Mammary epithelial cell (primary cell): Measurements from ENCODE around the gene HSD17B3.

ENCODE experiments used
- EZH2 ChIP-seq: IDR thresholded peaks from 2 replicates; pipeline ENCODE4 v1.6.1; 2012; ENCODE audit warnings: low read length, inconsistent platforms, borderline replicate concordance
- TF ChIP-seq, protein P1 (sequence below), 2 donors: IDR thresholded peaks in 1 of 2; conservative IDR thresholded peaks in 1 of 2; 2 replicates each; pipeline ENCODE4 v1.5.1; 2011 to 2012; ENCODE audit warnings: inconsistent platforms in 2 of 2, low read length in 2 of 2, mild to moderate bottlenecking in 2 of 2, control low read depth in 1 of 2, low read depth in 1 of 2; ENCODE audit not compliant: insufficient read depth in 1 of 2; ENCODE audit errors: extremely low read depth in 1 of 2

DNA sequence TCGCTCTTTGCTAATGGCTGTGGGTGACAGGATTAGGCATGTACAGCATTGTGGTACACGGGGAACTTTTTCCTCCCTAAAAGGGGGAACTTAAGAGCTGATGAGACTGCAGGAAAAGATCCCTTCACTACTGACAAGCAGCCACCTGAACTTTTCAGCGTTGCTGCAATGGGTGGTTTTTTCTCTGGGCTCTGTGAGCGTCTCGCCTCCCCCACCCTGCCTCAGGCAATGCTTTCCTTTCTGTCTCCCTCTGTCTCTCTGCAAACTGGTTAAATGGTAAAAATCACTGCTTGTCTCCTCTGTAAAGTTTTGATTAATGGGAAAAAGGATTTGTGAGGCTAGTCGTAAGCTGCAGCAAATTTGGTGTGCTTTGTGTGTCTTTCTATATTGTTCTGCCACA is 20.3 kb downstream of the HSD17B3 start:
- TF ChIP-seq EZH2: no peak
- TF ChIP-seq, protein P1, sequence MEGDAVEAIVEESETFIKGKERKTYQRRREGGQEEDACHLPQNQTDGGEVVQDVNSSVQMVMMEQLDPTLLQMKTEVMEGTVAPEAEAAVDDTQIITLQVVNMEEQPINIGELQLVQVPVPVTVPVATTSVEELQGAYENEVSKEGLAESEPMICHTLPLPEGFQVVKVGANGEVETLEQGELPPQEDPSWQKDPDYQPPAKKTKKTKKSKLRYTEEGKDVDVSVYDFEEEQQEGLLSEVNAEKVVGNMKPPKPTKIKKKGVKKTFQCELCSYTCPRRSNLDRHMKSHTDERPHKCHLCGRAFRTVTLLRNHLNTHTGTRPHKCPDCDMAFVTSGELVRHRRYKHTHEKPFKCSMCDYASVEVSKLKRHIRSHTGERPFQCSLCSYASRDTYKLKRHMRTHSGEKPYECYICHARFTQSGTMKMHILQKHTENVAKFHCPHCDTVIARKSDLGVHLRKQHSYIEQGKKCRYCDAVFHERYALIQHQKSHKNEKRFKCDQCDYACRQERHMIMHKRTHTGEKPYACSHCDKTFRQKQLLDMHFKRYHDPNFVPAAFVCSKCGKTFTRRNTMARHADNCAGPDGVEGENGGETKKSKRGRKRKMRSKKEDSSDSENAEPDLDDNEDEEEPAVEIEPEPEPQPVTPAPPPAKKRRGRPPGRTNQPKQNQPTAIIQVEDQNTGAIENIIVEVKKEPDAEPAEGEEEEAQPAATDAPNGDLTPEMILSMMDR (conservative IDR thresholded peaks at IDR 0.05 in 1 of 2, IDR thresholded peaks at IDR 0.05 in 1 of 2; ENCODE audit: extremely low read depth in 1 of 2, insufficient read depth in 1 of 2, low read depth in 1 of 2, low read length in 2 of 2): no peak
